ENCODE measurements around the gene DEPDC5. TPM values are rescaled to one million over a fixed set of nuclear protein-coding genes. Genes with fewer than 3 reads are reported as not detected.

Gene DEPDC5
- total RNA-seq, 3 donors from 2014 or later = 13.6 to 20.0 (median 16.1) TPM

DNA sequence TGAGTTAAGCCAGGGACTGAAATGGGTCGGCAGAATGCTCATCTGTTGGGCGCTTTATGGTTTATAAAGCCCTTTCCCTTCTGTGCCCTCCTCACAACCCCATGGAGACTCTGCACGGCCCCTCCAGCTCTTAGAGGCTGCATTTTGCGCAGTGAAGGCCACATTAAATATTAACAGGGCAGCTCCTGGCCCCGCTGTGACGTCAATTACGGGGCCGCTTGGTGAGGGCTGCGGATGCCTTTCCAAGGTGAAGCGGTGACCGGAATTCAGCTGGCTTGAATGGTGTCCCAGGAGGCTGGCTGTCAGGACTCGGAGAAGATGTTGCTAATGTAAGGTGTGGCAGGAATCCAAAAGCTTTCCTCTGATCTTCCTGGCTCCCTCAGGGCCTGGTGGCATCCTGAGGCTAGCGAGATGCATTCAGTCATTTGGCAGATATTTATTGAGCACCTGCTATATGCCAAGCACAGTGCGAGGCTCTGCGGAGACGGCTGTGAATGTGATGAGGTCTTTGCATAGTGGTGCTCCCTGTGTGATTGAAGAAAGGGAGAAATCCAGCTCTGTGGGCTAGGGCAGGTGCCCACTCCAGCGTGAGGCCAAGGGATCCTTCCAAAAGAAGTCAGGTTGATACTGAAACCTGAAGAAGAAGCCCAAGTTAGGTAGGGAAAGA, 180.1 kb downstream of the DEPDC5 start:
- H3K4me1 ChIP-seq = no peaks in the 10 kb centered on the region
- no peaks in the 10 kb centered on the region for H3K27me3 ChIP-seq
- no peaks in the 10 kb centered on the region for H3K36me3 ChIP-seq
- intact Hi-C loops (cut with DNase I; ENCODE audit: low total_unique reads) = no loop called here
- DNase-seq (ENCODE audit: low spot score in 2 of 2) = no peak
- TF ChIP-seq CTCF (IDR thresholded peaks at IDR 0.05) = no peak
- TF ChIP-seq POLR2AphosphoS5 (IDR thresholded peaks at IDR 0.05) = no peak
- no peak for TF ChIP-seq POLR2A (IDR thresholded peaks at IDR 0.05)
- H3K4me3 ChIP-seq = no peak overlapping the region
- H3K9me3 ChIP-seq = no peaks in the 10 kb centered on the region
- H3K27ac ChIP-seq = no peak overlapping the region

GRCh38 chr22:31935961-31936635, 182.3 kb downstream of the DEPDC5 start:
- intact Hi-C loops (cut with DNase I; ENCODE audit: low total_unique reads) = no loop called here
- no peaks in the 10 kb centered on the region for H3K27me3 ChIP-seq
- no peak for DNase-seq (ENCODE audit: low spot score in 2 of 2)
- no peak overlapping the region for H3K27ac ChIP-seq
- H3K4me3 ChIP-seq = no peak overlapping the region
- no peaks in the 10 kb centered on the region for H3K36me3 ChIP-seq
- no peak for TF ChIP-seq CTCF (IDR thresholded peaks at IDR 0.05)
- no peak for TF ChIP-seq POLR2AphosphoS5 (IDR thresholded peaks at IDR 0.05)
- H3K9me3 ChIP-seq = no peaks in the 10 kb centered on the region
- H3K4me1 ChIP-seq = no peaks in the 10 kb centered on the region

DNA sequence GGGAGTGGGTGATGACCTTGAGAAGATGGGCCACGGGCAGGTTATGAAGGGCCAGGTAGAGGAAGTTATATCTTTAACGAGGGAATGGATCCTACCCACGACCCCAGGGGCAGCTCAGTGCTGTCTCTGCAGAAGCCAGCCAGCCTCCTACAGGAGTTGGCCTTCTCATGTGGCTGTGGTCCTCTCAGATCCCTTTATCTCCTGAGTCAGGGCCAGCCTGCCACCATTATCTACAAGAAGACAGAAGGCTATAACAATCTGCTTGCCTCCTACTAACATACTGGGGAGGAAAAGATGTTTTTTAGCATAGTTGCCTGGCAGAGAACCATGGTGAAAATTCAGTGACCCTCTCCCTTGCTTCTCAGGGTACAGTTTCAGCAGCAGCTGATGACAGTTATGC, 183.5 kb downstream of the DEPDC5 start:
- no peak overlapping the region for H3K4me3 ChIP-seq
- DNase-seq (ENCODE audit: low spot score in 2 of 2) = no peak
- H3K27ac ChIP-seq = no peak overlapping the region
- H3K27me3 ChIP-seq = no peaks in the 10 kb centered on the region
- TF ChIP-seq POLR2AphosphoS5 (IDR thresholded peaks at IDR 0.05) = no peak
- no peak for TF ChIP-seq CTCF (IDR thresholded peaks at IDR 0.05)
- no peak for TF ChIP-seq POLR2A (IDR thresholded peaks at IDR 0.05)
- H3K4me1 ChIP-seq = no peaks in the 10 kb centered on the region
- H3K9me3 ChIP-seq = no peaks in the 10 kb centered on the region
- intact Hi-C loops (cut with DNase I; ENCODE audit: low total_unique reads) = no loop called here
- H3K36me3 ChIP-seq = no peaks in the 10 kb centered on the region

- H3K36me3 ChIP-seq = no peaks in the 10 kb centered on the region
- no peaks in the 10 kb centered on the region for H3K9me3 ChIP-seq
- no peak overlapping the region for H3K4me3 ChIP-seq
- no peak overlapping the region for H3K27ac ChIP-seq
- H3K27me3 ChIP-seq = no peaks in the 10 kb centered on the region
- no peaks in the 10 kb centered on the region for H3K4me1 ChIP-seq
- DNase-seq (ENCODE audit: low spot score in 2 of 2) = no peak
- intact Hi-C loops (cut with DNase I; ENCODE audit: low total_unique reads) = no loop called here
- TF ChIP-seq CTCF (IDR thresholded peaks at IDR 0.05) (no peak), POLR2AphosphoS5 (IDR thresholded peaks at IDR 0.05) (no peak), POLR2A (IDR thresholded peaks at IDR 0.05) (no peak)
Measured at GRCh38 chr22:31938296-31938695, 184.5 kb downstream of the DEPDC5 start.

DNA sequence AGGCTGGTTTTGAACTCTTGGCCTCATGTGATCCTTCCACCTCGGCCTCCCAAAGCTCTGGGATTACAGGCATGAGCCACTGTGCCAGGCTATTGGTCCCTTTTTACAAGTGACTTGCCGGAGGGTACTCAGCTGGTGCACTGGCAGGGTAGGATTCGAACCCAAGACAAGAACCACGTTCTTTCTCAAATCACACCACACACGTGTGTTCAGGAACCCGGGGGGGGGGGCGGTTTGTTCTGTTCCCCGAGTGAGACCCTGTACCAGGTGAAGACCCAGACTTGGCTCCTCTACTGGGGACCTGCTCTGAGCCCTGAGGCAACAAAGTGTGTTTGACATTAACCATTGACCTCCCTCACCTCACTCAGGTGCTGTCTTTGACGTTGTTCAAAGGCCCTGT, 186.7 kb downstream of the DEPDC5 start:
- no peaks in the 10 kb centered on the region for H3K4me1 ChIP-seq
- no peaks in the 10 kb centered on the region for H3K27me3 ChIP-seq
- no peak for DNase-seq (ENCODE audit: low spot score in 2 of 2)
- intact Hi-C loops (cut with DNase I; ENCODE audit: low total_unique reads) = no loop called here
- no peak for TF ChIP-seq POLR2AphosphoS5 (IDR thresholded peaks at IDR 0.05)
- TF ChIP-seq CTCF (IDR thresholded peaks at IDR 0.05) = no peak
- no peak for TF ChIP-seq POLR2A (IDR thresholded peaks at IDR 0.05)
- no peaks in the 10 kb centered on the region for H3K9me3 ChIP-seq
- no peak overlapping the region for H3K4me3 ChIP-seq
- H3K27ac ChIP-seq = no peak overlapping the region
- H3K36me3 ChIP-seq = no peaks in the 10 kb centered on the region

Data from breast epithelium (tissue), 4 donors.